ENCODE data around the gene SLCO3A1. TPM values are rescaled to one million over a fixed set of nuclear protein-coding genes. Genes with fewer than 3 reads are reported as not detected.
"Not testable (repeated sequence)": the region's sequence is repeated elsewhere in the genome, so short reads cannot be mapped to it uniquely, and the experiment has no call there.

SLCO3A1 gene
- total RNA-seq, 1 donor from 2014 or later: not detected

GRCh38 chr15:92189166-92189565 lies 335.7 kb downstream of the SLCO3A1 start:
- DNase-seq (ENCODE audit: low read depth): no peak

- DNase-seq (ENCODE audit: low read depth): no peak
These were observed 341.7 kb downstream of the SLCO3A1 start for GRCh38 chr15:92195241-92195640.

- no peak for DNase-seq (ENCODE audit: low read depth)
These were observed 342.8 kb downstream of the SLCO3A1 start for GRCh38 chr15:92196342-92196741.

GRCh38 chr15:92197746-92198145 lies 344.2 kb downstream of the SLCO3A1 start:
- DNase-seq (ENCODE audit: low read depth): no peak

GRCh38 chr15:92200891-92201290 lies 347.4 kb downstream of the SLCO3A1 start:
- no peak for DNase-seq (ENCODE audit: low read depth)

GRCh38 chr15:92205255-92205739 lies 351.8 kb downstream of the SLCO3A1 start:
- no peak for DNase-seq (ENCODE audit: low read depth)

- not testable (repeated sequence) for DNase-seq (ENCODE audit: low read depth)
These were observed 354.1 kb downstream of the SLCO3A1 start for GRCh38 chr15:92207601-92208000.
